ENCODE data around the gene DND1.
"Not testable (repeated sequence)": the region's sequence is repeated elsewhere in the genome, so short reads cannot be mapped to it uniquely, and the experiment has no call there.

The DND1 gene

DNA sequence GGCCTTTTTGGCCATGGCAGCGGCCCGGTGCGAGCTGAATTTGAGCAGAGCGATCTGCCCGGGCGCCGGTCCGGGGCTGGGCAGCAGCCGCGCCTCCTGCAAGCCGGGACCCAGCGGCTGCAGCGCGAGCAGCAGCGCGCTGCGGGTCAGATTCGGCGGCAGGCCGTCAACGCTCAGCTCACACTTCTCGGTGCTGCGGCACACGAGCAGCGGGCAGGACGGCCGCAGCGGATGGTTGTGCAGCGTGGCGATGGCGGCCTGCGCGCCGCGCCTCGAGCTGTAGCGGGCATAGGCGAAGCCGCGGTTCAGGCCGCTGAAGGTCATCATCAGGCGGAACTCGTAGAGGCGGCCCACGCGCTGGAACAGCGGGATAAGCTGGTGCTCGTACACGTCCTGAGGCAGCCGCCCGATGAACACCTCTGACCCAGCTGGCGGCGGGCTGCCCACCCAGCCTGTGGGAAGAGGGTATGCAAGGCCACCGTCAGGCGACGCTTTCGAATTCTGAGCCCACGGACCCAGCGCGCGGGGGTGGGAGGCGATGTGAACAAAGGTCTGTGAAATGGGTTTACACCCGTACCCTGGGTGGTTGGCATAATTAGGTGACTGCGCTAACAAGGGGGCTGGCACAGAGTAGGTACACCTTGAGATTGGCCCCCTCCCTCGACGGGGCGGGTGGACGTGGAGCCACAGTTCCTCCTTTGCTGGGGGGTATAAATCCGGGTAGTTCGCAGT lies 755 bp downstream of the DND1 start:
- DNase-seq (ENCODE audit: low read depth in 2 of 2): no peak

- no peak for DNase-seq (ENCODE audit: low read depth in 2 of 2)
Measured at GRCh38 chr5:140671472-140672125, 1.8 kb downstream of the DND1 start.

- DNase-seq (ENCODE audit: low read depth in 2 of 2): not testable (repeated sequence)
Measured at GRCh38 chr5:140671035-140671434, 2.3 kb downstream of the DND1 start.

- peak; percentile 84 to 91 for DNase-seq (ENCODE audit: low read depth in 2 of 2)
Measured at GRCh38 chr5:140664359-140665119, 8.8 kb downstream of the DND1 start, which contains the start of gene WDR55. TSS of gene WDR55 (plus strand) at chr5:140664904. CDS start at chr5:140664913, 9 bp downstream.

DNA sequence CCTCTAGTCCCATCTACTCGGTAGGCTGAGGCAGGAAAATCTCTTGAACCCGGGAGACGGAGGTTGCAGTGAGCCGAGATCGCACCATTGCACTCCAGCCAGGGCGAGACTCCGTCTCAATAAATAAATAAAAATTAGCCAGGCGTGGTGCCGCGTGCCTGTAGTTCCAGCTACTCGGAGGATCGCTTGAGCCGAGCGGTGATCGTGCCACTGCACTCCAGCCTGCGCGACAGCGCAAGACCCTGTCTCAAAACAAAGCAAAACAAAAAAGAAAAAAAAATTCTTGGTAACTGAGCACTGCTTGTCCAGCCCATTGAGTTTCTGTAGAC lies 9.4 kb downstream of the DND1 start:
- DNase-seq (ENCODE audit: low read depth in 2 of 2): no peak

- DNase-seq (ENCODE audit: low read depth in 2 of 2): not testable (repeated sequence)
Measured at GRCh38 chr5:140660371-140660770, 13.0 kb downstream of the DND1 start.

DNA sequence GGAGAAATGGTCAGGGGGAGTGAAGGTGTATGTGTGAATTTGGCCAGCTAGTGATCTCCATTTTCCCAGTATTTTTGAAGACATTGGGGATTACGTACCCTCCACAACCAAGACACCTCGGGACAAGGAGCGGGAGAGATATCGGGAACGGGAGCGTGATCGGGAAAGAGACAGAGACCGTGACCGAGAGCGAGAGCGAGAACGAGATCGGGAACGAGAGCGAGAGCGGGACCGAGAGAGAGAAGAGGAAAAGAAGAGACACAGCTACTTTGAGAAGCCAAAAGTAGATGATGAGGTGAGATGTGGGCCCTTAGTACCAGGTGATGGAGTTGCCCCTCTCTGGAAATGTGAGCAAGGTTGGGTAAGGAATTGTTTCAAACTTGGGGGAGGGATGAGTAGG lies 14.5 kb downstream of the DND1 start:
- no peak for DNase-seq (ENCODE audit: low read depth in 2 of 2)

- no peak for DNase-seq (ENCODE audit: low read depth in 2 of 2)
Measured at GRCh38 chr5:140647042-140647419, 26.3 kb downstream of the DND1 start.

DNA sequence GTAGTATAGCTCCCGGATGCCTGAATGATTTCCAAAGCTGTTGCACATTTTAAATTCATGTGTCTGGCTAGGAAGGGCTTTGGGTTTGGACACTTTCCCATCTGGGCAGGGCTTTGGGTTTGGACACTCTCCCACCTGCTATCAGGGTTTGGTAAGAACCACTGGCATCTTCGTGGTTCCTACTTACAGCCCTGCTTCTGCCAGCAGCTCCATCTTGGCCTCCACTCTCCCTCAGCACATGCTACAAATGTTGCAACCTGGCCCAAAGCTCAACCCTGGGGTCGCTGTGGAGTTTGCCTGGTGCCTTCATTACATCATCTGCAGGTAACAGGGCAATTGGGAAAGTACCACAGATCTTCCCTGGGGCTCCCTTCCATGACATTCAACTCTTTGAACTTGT lies 30.7 kb downstream of the DND1 start:
- DNase-seq (ENCODE audit: low read depth in 2 of 2): no peak

DNA sequence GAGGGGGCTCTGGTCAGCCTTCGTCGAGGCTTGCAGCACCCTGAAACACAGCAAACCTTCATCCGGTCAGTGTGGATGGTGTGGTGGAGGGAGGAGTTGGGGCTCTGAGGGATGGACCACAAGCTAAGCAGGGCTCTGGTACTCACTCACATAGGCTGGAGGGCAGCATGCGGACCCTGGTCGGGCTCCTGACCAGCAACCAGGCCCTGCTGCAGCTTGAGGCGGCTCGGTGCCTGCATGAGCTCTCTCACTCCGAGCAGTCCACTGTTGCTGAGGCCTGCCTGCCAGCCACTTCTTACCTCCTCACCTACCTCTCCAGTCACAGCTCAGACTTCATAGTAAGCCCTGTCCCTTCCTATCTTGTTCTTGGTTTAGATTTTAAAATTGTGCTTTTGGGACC lies 31.7 kb downstream of the DND1 start:
- DNase-seq (ENCODE audit: low read depth in 2 of 2): no peak

GRCh38 chr5:140639148-140639981 lies 34.0 kb downstream of the DND1 start, which contains the start of gene TMCO6:
TSS of gene TMCO6 (plus strand) at chr5:140639451. CDS start at chr5:140639528, 77 bp downstream.
- DNase-seq (ENCODE audit: low read depth in 2 of 2): peak; percentile 93 to 97

DNA sequence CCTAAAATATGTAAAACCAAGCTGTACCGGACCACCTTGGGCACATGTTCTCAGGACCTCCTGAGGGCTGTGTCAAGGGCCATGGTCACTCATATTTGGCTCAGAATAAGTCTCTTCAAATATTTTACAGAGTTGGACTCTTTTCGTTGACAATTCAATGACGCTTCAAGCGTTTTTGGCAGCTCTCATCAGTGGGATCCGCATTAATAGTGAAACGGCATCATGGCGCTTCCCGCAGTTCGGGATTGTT lies 34.6 kb downstream of the DND1 start:
- DNase-seq (ENCODE audit: low read depth in 2 of 2): not testable (repeated sequence)

GRCh38 chr5:140637371-140638100 lies 35.8 kb downstream of the DND1 start:
- no peak for DNase-seq (ENCODE audit: low read depth in 2 of 2)

- DNase-seq (ENCODE audit: low read depth in 2 of 2): no peak
Measured at GRCh38 chr5:140635291-140636257, 37.8 kb downstream of the DND1 start.

- DNase-seq (ENCODE audit: low read depth in 2 of 2): no peak
Measured at GRCh38 chr5:140634103-140634502, 39.3 kb downstream of the DND1 start.

GRCh38 chr5:140633501-140633900 lies 39.9 kb downstream of the DND1 start:
- DNase-seq (ENCODE audit: low read depth in 2 of 2): no peak

- no peak for DNase-seq (ENCODE audit: low read depth in 2 of 2)
Measured at GRCh38 chr5:140633021-140633471, 40.3 kb downstream of the DND1 start, which contains the start of gene CD14. TSS of gene CD14 (minus strand) at chr5:140633175. CDS start at chr5:140633071, 104 bp downstream.

DNA sequence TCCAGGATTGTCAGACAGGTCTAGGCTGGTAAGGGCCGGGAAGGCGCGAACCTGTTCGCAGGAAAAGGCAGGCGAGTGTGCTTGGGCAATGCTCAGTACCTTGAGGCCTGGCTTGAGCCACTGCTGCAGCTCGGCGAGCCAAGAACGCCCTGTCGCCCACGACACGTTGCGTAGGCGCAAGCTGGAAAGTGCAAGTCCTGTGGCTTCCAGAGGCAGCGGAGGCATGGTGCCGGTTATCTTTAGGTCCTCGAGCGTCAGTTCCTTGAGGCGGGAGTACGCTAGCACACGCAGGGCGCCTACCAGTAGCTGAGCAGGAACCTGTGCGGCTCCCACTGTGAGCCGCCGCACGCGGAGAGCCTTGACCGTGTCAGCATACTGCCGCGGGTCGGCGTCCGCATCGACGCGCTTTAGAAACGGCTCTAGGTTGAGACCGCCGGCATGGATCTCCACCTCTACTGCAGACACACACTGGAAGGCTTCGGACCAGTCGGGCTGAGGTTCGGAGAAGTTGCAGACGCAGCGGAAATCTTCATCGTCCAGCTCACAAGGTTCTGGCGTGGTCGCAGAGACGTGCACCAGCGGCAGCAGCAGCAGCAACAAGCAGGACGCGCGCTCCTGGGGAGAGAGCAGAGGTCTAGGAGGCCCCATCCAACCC lies 40.9 kb downstream of the DND1 start:
- peak in 1 of 2 donors; percentile 13 for DNase-seq (ENCODE audit: low read depth in 2 of 2)

GRCh38 chr5:140631831-140632365 lies 41.5 kb downstream of the DND1 start:
- no peak for DNase-seq (ENCODE audit: low read depth in 2 of 2)

All from stimulated activated CD4-positive, alpha-beta T cell treated with anti-CD3 and anti-CD28 coated beads, Interleukin-1b, Interleukin-23, amount 100 ng/mL, for 1 hour (primary cell).